ENCODE results near the gene SMO.

SMO gene

DNA sequence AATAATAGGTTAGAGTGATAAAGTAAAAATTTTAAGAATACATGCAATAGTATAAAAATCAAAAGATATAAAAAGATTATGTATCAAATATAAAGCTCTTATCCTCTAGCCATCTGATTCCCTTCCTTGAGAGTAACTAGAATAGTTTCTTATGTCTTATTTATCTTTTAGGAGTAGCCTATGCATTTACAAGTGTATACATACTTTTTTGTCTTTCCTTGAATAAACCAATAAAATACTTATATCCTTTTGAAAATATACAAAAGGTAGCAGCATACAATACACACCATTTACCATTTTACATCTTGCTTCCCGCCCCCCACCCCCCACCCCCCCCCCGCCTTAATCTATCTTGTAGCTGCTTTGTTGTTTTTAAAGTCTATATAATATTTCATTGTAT is 67.8 kb downstream of the SMO start:
- no peak overlapping the region for H3K4me3 ChIP-seq (ENCODE audit: control insufficient read depth, low read depth, low read length)
- DNase-seq (ENCODE audit: low read depth), result no peak
- TF ChIP-seq CTCF (IDR thresholded peaks at IDR 0.05; ENCODE audit: control insufficient read depth, insufficient read depth, low read depth, low read length, missing control alignments), result no peak

GRCh38 chr7:129257168-129257567 is 68.7 kb downstream of the SMO start:
- TF ChIP-seq CTCF (IDR thresholded peaks at IDR 0.05; ENCODE audit: control insufficient read depth, insufficient read depth, low read depth, low read length, missing control alignments), result no peak
- no peak overlapping the region for H3K4me3 ChIP-seq (ENCODE audit: control insufficient read depth, low read depth, low read length)
- no peak for DNase-seq (ENCODE audit: low read depth)

- TF ChIP-seq CTCF (IDR thresholded peaks at IDR 0.05; ENCODE audit: control insufficient read depth, insufficient read depth, low read depth, low read length, missing control alignments), result no peak
- no peak overlapping the region for H3K4me3 ChIP-seq (ENCODE audit: control insufficient read depth, low read depth, low read length)
Measured at GRCh38 chr7:129258649-129259389, 70.4 kb downstream of the SMO start.

DNA sequence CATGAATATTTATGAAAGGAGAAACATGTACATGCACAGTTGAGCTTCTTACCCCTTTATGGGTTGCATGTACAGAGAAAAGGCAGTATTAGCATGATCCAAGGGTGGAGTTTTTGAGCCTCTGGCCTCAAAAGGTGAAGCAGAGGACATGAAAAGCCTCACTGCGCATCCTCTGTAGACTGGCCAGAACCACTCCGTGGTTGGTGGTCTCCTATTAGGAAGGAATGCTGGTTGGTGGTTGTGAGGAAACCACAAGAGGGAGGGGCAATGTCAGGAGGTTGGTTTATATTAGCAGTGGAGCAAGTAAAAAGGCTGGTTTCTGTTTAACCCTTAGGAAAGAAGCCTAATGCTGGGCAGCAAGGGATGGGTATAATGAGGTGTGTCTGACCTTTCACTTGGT is 73.9 kb downstream of the SMO start:
- no peak for DNase-seq (ENCODE audit: low read depth)
- TF ChIP-seq CTCF (IDR thresholded peaks at IDR 0.05; ENCODE audit: control insufficient read depth, insufficient read depth, low read depth, low read length, missing control alignments), result no peak
- no peak overlapping the region for H3K4me3 ChIP-seq (ENCODE audit: control insufficient read depth, low read depth, low read length)

More at GRCh38 chr7:129258649-129259389, 70.4 kb downstream of the SMO start:
- no peak for DNase-seq (ENCODE audit: low read depth)

Data from AG09309 (cell line).